ENCODE results near the gene HSPG2. TPM values are rescaled to one million over a fixed set of nuclear protein-coding genes. Genes with fewer than 3 reads are reported as not detected.

Gene HSPG2
- total and polyA plus RNA-seq, 2 of the 8 experiments (the other 6 are each of a cell fraction or from before 2014, with no cell fraction given) = 17.8 to 111 TPM

- Histone ChIP-seq H4K5ac (ENCODE audit: insufficient read length, low read depth, low read length) (no peak overlapping the region), H2AFZ (ENCODE audit: low read length) (no peak overlapping the region), H4K20me1 (replicated peaks in 1 of 2; ENCODE audit: control insufficient read depth in 1 of 2, insufficient read depth in 2 of 2, low read length in 2 of 2) (peaks cover 3 to 8% of the 10 kb centered on the region in 2 experiments), H2BK15ac (ENCODE audit: low read length) (no peak overlapping the region), H3K56ac (replicated peaks; ENCODE audit: insufficient read length, low read depth, low read length) (no peak overlapping the region), H3K14ac (ENCODE audit: insufficient read length) (no peak overlapping the region), H3K36me3 (ENCODE audit: control insufficient read depth in 2 of 4, insufficient read depth in 4 of 4, low read length in 3 of 4) (no peaks in the 10 kb centered on the region), H3K79me2 (ENCODE audit: control insufficient read depth in 1 of 2, insufficient read depth in 2 of 2, low read length in 2 of 2) (peaks cover 46 to 96% of the 10 kb centered on the region in 2 experiments), H3K4me3 (ENCODE audit: extremely low read depth in 1 of 4, insufficient read depth in 2 of 4, low read depth in 3 of 4, low read length in 4 of 4) (no peak overlapping the region), H3K4ac (replicated peaks; ENCODE audit: insufficient read length, low read depth, low read length) (no peak overlapping the region), H3K9ac (replicated peaks in 1 of 4; ENCODE audit: extremely low read depth in 1 of 4, low read depth in 3 of 4, low read length in 3 of 4) (no peak overlapping the region), H3K4me2 (ENCODE audit: insufficient read depth in 1 of 2, low read depth in 2 of 2, low read length in 2 of 2) (no peak overlapping the region), H2BK20ac (ENCODE audit: low read length) (no peak overlapping the region), H3K27ac (ENCODE audit: low read depth, low read length) (no peak overlapping the region), H4K8ac (ENCODE audit: extremely low read depth, insufficient read depth, low read length) (no peak overlapping the region), H4K91ac (replicated peaks; ENCODE audit: insufficient read length, low read length) (no peak overlapping the region), H2BK5ac (ENCODE audit: low read depth, low read length) (no peak overlapping the region), H3K23me2 (ENCODE audit: low read depth, low read length) (no peaks in the 10 kb centered on the region), H3K18ac (ENCODE audit: extremely low read depth, low read length) (no peak overlapping the region), H2AK5ac (ENCODE audit: low read depth, low read length) (no peak overlapping the region), H3K79me1 (ENCODE audit: low read depth, low read length) (peaks cover 4% of the 10 kb centered on the region; the same call in 1 of the 2 replicates), H3K23ac (ENCODE audit: insufficient read length) (no peak overlapping the region), H2BK120ac (replicated peaks; ENCODE audit: low read depth, low read length) (no peak overlapping the region), H3K27me3 (replicated peaks in 1 of 4; ENCODE audit: control insufficient read depth in 3 of 4, extremely low read depth in 1 of 4, insufficient read depth in 3 of 4, low read length in 3 of 4) (no peaks in the 10 kb centered on the region), H2BK12ac (ENCODE audit: low read depth, low read length) (no peak overlapping the region), H3K9me3 (ENCODE audit: insufficient read depth in 2 of 2, low read depth in 1 of 2, low read length in 1 of 2) (0 out of 4 replicates have a peak, but pooled peaks cover 0 to 2% of the 10 kb centered on the region in 2 experiments), H3K4me1 (replicated peaks in 1 of 4; ENCODE audit: control insufficient read depth in 3 of 4, insufficient read depth in 4 of 4, low read length in 3 of 4) (no peaks in the 10 kb centered on the region)
- DNase-seq (ENCODE audit: low read depth in 1 of 2, low spot score in 2 of 2) (no peak), FAIRE-seq (no peak)
- CTCF ChIA-PET (ENCODE audit: partially characterized antibody) = interaction anchor here (1.3 kb wide), 1 partner anchor 10 kb away, joined by 3 read pairs; no protein-coding TSS in a partner anchor
- WGBS, 2 experiments (ENCODE audit: extremely low coverage in 1 of 2, insufficient coverage in 1 of 2, insufficient read length in 1 of 2, insufficient replicate concordance in 2 of 2, low coverage in 1 of 2, low lambda C conversion rate in 2 of 2, missing lambda C conversion rate in 1 of 2) = 94% methylated on average over 15 of the region's 15 CpGs; no CpG with 5 or more reads in 1 of the 2 experiments
- POLR2A ChIA-PET (ENCODE audit: partially characterized antibody) = interaction anchor here (0.7 to 1.7 kb wide), 4 partner anchors 7 to 97 kb away, joined by 3 to 6 read pairs (median 4); partner anchors contain the start of gene USP48
- TF ChIP-seq TBP (IDR thresholded peaks at IDR 0.05; ENCODE audit: low read depth, low read length) (no peak), GABPA (IDR thresholded peaks at IDR 0.05; ENCODE audit: borderline replicate concordance, insufficient read depth, low read length) (no peak), ATF2 (IDR thresholded peaks at IDR 0.05; ENCODE audit: low read length) (no peak), KDM5A (IDR thresholded peaks at IDR 0.05; ENCODE audit: low read length) (no peak), TAF1 (IDR thresholded peaks at IDR 0.05; ENCODE audit: low read depth, low read length) (no peak), CBX8 (IDR thresholded peaks at IDR 0.05; ENCODE audit: borderline replicate concordance, low read depth, low read length) (no peak), CBX5 (IDR thresholded peaks at IDR 0.05; ENCODE audit: low read depth, low read length) (no peak), RBBP5 (IDR thresholded peaks at IDR 0.05; ENCODE audit: borderline replicate concordance, low read depth, low read length) (no peak), KDM1A (IDR thresholded peaks at IDR 0.05; ENCODE audit: borderline replicate concordance, low read length) (no peak), SIX5 (IDR thresholded peaks at IDR 0.05; ENCODE audit: low read depth, low read length) (no peak), TCF12 (IDR thresholded peaks at IDR 0.05; ENCODE audit: low read depth, low read length) (no peak)
Observed at GRCh38 chr1:21774835-21775549, 162.1 kb downstream of the HSPG2 start.
